Fibroblast of lung (primary cell): ENCODE measurements around the gene PRMT7.

Source experiments
- EZH2 ChIP-seq: IDR thresholded peaks from 2 replicates; pipeline ENCODE4 v1.5.1; 2012; ENCODE audit warnings: low read length, control low read depth, mild to moderate bottlenecking; ENCODE audit errors: missing control alignments
- TF ChIP-seq, protein P1 (sequence below), 2 donors: IDR thresholded peaks in 1 of 2; conservative IDR thresholded peaks in 1 of 2; 1 replicate in 1 of 2; 2 replicates in 1 of 2; pipeline ENCODE4 v1.5.1; 2011 to 2012; ENCODE audit warnings: low read length in 2 of 2, control low read depth in 1 of 2, inconsistent platforms in 1 of 2, low read depth in 1 of 2, mild to moderate bottlenecking in 1 of 2

GRCh38 chr16:68378436-68379415, 67.9 kb downstream of the PRMT7 start:
- TF ChIP-seq, protein P1, sequence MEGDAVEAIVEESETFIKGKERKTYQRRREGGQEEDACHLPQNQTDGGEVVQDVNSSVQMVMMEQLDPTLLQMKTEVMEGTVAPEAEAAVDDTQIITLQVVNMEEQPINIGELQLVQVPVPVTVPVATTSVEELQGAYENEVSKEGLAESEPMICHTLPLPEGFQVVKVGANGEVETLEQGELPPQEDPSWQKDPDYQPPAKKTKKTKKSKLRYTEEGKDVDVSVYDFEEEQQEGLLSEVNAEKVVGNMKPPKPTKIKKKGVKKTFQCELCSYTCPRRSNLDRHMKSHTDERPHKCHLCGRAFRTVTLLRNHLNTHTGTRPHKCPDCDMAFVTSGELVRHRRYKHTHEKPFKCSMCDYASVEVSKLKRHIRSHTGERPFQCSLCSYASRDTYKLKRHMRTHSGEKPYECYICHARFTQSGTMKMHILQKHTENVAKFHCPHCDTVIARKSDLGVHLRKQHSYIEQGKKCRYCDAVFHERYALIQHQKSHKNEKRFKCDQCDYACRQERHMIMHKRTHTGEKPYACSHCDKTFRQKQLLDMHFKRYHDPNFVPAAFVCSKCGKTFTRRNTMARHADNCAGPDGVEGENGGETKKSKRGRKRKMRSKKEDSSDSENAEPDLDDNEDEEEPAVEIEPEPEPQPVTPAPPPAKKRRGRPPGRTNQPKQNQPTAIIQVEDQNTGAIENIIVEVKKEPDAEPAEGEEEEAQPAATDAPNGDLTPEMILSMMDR (conservative IDR thresholded peaks at IDR 0.05 in 1 of 2, IDR thresholded peaks at IDR 0.05 in 1 of 2; ENCODE audit: low read depth in 1 of 2, low read length in 2 of 2): no peak
- TF ChIP-seq EZH2: no peak
